ENCODE data around the gene GAB4. TPM values are rescaled to one million over a fixed set of nuclear protein-coding genes. Genes with fewer than 3 reads are reported as not detected.

Gene GAB4
- total RNA-seq, 1 donor from 2014 or later, result not detected

GRCh38 chr22:16987822-16988221 is 20.2 kb downstream of the GAB4 start:
- Mint-ChIP-seq H3K36me3 (ENCODE audit: low read depth, unreplicated experiment) (no peaks in the 10 kb centered on the region), H3K27me3 (ENCODE audit: low read depth, unreplicated experiment) (peaks cover under 1% of the 10 kb centered on the region), H3K27ac (ENCODE audit: unreplicated experiment) (no peak overlapping the region), H3K9me3 (ENCODE audit: unreplicated experiment) (peaks cover 10% of the 10 kb centered on the region), H3K4me1 (ENCODE audit: low read depth, unreplicated experiment) (no peaks in the 10 kb centered on the region), H3K4me3 (ENCODE audit: unreplicated experiment) (no peak overlapping the region)
- Histone ChIP-seq H3K27me3 (ENCODE audit: insufficient read depth, low read length) (no peaks in the 10 kb centered on the region), H3K4me2 (ENCODE audit: low read length) (no peak overlapping the region), H3K79me2 (ENCODE audit: insufficient read depth, low read length) (no peaks in the 10 kb centered on the region), H3K4me3 (ENCODE audit: insufficient read depth, low read depth, low read length) (no peak overlapping the region), H3K27ac (ENCODE audit: low read depth, low read length) (no peak overlapping the region), H3K9ac (ENCODE audit: low read length) (no peak overlapping the region), H2AFZ (ENCODE audit: low read depth, low read length) (no peak overlapping the region), H3K36me3 (ENCODE audit: insufficient read depth, low read length) (no peaks in the 10 kb centered on the region), H3K4me1 (ENCODE audit: insufficient read depth, low read length) (no peaks in the 10 kb centered on the region), H4K20me1 (ENCODE audit: insufficient read depth, low read length) (no peaks in the 10 kb centered on the region), H3K9me3 (ENCODE audit: insufficient read depth, low read depth, low read length) (peaks cover 7% of the 10 kb centered on the region)
- TF ChIP-seq, protein P1, sequence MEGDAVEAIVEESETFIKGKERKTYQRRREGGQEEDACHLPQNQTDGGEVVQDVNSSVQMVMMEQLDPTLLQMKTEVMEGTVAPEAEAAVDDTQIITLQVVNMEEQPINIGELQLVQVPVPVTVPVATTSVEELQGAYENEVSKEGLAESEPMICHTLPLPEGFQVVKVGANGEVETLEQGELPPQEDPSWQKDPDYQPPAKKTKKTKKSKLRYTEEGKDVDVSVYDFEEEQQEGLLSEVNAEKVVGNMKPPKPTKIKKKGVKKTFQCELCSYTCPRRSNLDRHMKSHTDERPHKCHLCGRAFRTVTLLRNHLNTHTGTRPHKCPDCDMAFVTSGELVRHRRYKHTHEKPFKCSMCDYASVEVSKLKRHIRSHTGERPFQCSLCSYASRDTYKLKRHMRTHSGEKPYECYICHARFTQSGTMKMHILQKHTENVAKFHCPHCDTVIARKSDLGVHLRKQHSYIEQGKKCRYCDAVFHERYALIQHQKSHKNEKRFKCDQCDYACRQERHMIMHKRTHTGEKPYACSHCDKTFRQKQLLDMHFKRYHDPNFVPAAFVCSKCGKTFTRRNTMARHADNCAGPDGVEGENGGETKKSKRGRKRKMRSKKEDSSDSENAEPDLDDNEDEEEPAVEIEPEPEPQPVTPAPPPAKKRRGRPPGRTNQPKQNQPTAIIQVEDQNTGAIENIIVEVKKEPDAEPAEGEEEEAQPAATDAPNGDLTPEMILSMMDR (IDR thresholded peaks at IDR 0.05; ENCODE audit: insufficient read depth, low read depth, low read length), result no peak
- TF ChIP-seq EZH2 (IDR thresholded peaks at IDR 0.05; ENCODE audit: insufficient read depth, low read length), result no peak
- FAIRE-seq, result no peak
- DNase-seq (ENCODE audit: low read depth), result no peak

GRCh38 chr22:16975155-16975885 is 32.7 kb downstream of the GAB4 start:
- H3K27ac ChIP-seq (ENCODE audit: low read depth, low read length), result no peak overlapping the region
- no peaks in the 10 kb centered on the region for H3K36me3 Mint-ChIP-seq (ENCODE audit: low read depth, unreplicated experiment)
- H3K4me1 ChIP-seq (ENCODE audit: insufficient read depth, low read length), result no peaks in the 10 kb centered on the region
- TF ChIP-seq EZH2 (IDR thresholded peaks at IDR 0.05; ENCODE audit: insufficient read depth, low read length), result no peak
- TF ChIP-seq, protein P1 (IDR thresholded peaks at IDR 0.05; ENCODE audit: insufficient read depth, low read depth, low read length), result no peak
- no peak overlapping the region for H3K27ac Mint-ChIP-seq (ENCODE audit: unreplicated experiment)
- H3K4me3 ChIP-seq (ENCODE audit: insufficient read depth, low read depth, low read length), result no peak overlapping the region
- H4K20me1 ChIP-seq (ENCODE audit: insufficient read depth, low read length), result no peaks in the 10 kb centered on the region
- H3K9me3 Mint-ChIP-seq (ENCODE audit: unreplicated experiment), result peaks cover 11% of the 10 kb centered on the region
- no peak overlapping the region for H3K4me3 Mint-ChIP-seq (ENCODE audit: unreplicated experiment)
- H3K36me3 ChIP-seq (ENCODE audit: insufficient read depth, low read length), result no peaks in the 10 kb centered on the region
- H3K27me3 ChIP-seq (ENCODE audit: insufficient read depth, low read length), result no peaks in the 10 kb centered on the region
- H3K79me2 ChIP-seq (ENCODE audit: insufficient read depth, low read length), result no peaks in the 10 kb centered on the region
- no peak overlapping the region for H2AFZ ChIP-seq (ENCODE audit: low read depth, low read length)
- FAIRE-seq (no peak), DNase-seq (ENCODE audit: low read depth) (no peak)
- H3K4me2 ChIP-seq (ENCODE audit: low read length), result no peak overlapping the region
- H3K9ac ChIP-seq (ENCODE audit: low read length), result no peak overlapping the region
- H3K4me1 Mint-ChIP-seq (ENCODE audit: low read depth, unreplicated experiment), result peaks cover 3% of the 10 kb centered on the region
- no peaks in the 10 kb centered on the region for H3K9me3 ChIP-seq (ENCODE audit: insufficient read depth, low read depth, low read length)
- H3K27me3 Mint-ChIP-seq (ENCODE audit: low read depth, unreplicated experiment), result peaks cover 4% of the 10 kb centered on the region

Data from astrocyte (in vitro differentiated cells and primary cell).